ENCODE data around the gene LRP1B.

LRP1B gene

DNA sequence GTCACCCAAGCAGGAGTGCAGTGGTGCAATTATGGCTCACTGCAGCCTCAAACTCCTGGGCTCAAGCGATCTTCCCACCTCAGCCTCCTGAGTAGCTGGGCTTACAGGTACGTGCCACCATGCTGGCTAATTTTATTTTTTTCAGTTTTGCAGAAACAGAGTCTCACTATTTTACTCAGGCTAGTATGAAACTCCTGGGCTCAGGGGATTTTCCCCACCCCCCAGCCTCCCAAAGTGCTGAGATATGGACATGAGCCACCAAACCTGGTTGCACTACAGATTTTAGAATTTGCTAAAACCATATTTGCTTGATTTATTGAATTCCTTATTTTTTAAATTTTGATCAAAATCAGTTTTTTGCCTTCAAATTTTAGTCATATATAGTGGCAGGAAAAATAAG, 1553.4 kb downstream of the LRP1B start:
- H3K27ac ChIP-seq (ENCODE audit: low read depth, low read length, poor library complexity, severe bottlenecking) = no peak overlapping the region
- no peaks in the 10 kb centered on the region for H3K9me2 ChIP-seq (ENCODE audit: low read depth, low read length)
- H3K9me3 ChIP-seq (ENCODE audit: low read length) = no peaks in the 10 kb centered on the region
- H3K79me2 ChIP-seq (ENCODE audit: insufficient read depth, low read length) = no peaks in the 10 kb centered on the region
- no peak overlapping the region for H3K4me3 ChIP-seq (ENCODE audit: low read depth, low read length, poor library complexity, severe bottlenecking)
- no peak overlapping the region for H3K4me2 ChIP-seq (ENCODE audit: low read length)
- no peaks in the 10 kb centered on the region for H3F3A ChIP-seq (ENCODE audit: insufficient read depth, low read length)
- no peaks in the 10 kb centered on the region for H3K36me3 ChIP-seq (ENCODE audit: insufficient read depth, low read length)
- no peak overlapping the region for H2AFZ ChIP-seq (ENCODE audit: low read length)
- H3K4me1 ChIP-seq (ENCODE audit: insufficient read depth, low read length, severe bottlenecking) = no peaks in the 10 kb centered on the region
- no peak overlapping the region for H3K9ac ChIP-seq (ENCODE audit: low read length)
- no peaks in the 10 kb centered on the region for H4K20me1 ChIP-seq (ENCODE audit: insufficient read depth, low read length)
- H3K27me3 ChIP-seq (ENCODE audit: insufficient read depth, low read length) = no peaks in the 10 kb centered on the region
- no peak for TF ChIP-seq EZH2 (IDR thresholded peaks at IDR 0.05; ENCODE audit: borderline replicate concordance, low read length)
- TF ChIP-seq, protein P1, sequence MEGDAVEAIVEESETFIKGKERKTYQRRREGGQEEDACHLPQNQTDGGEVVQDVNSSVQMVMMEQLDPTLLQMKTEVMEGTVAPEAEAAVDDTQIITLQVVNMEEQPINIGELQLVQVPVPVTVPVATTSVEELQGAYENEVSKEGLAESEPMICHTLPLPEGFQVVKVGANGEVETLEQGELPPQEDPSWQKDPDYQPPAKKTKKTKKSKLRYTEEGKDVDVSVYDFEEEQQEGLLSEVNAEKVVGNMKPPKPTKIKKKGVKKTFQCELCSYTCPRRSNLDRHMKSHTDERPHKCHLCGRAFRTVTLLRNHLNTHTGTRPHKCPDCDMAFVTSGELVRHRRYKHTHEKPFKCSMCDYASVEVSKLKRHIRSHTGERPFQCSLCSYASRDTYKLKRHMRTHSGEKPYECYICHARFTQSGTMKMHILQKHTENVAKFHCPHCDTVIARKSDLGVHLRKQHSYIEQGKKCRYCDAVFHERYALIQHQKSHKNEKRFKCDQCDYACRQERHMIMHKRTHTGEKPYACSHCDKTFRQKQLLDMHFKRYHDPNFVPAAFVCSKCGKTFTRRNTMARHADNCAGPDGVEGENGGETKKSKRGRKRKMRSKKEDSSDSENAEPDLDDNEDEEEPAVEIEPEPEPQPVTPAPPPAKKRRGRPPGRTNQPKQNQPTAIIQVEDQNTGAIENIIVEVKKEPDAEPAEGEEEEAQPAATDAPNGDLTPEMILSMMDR (IDR thresholded peaks at IDR 0.05; ENCODE audit: low read length) = no peak

DNA sequence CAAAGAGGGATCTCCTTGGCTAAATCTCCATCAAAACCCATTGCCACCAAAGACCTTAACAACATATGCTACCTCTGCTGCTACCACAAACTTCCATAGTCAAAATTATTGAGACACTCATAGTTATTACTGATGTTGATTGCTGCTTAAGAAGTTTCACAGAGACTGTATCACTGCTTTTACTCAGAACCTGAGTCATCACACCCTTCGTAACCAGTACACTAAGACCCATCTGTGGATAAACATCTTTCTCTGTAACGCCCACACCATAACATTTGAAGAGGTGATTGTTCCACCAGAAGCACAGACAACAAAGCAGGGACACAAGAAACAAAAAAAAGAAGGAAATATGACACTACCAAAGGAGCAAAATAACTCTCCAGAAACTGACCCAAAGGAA, 1563.1 kb downstream of the LRP1B start:
- Histone ChIP-seq H3K27me3 (ENCODE audit: insufficient read depth, low read length) (no peaks in the 10 kb centered on the region), H2AFZ (ENCODE audit: low read length) (no peak overlapping the region)
- TF ChIP-seq, protein P1 (IDR thresholded peaks at IDR 0.05; ENCODE audit: low read length) = no peak
- TF ChIP-seq EZH2 (IDR thresholded peaks at IDR 0.05; ENCODE audit: borderline replicate concordance, low read length) = no peak

DNA sequence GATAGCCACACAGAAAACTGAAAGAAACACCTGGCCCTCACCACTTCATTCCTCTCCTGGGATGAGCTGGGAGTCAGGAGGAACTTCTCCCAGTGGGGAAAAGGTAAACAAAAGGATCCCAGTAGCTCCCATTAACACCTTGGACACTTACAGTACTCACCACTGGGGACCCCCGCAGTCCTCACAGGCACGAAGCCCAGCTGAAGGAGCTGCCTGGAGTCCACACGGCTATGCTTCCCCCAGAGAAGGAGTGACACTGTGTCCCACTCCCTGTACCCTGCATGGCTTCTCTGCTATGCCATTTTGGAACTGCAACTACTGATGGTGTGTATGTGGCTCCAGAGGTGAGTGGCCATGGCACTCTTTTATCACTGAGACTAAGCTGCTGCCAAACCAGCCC, 1565.1 kb downstream of the LRP1B start:
- TF ChIP-seq, protein P1 (IDR thresholded peaks at IDR 0.05; ENCODE audit: low read length) = no peak
- TF ChIP-seq EZH2 (IDR thresholded peaks at IDR 0.05; ENCODE audit: borderline replicate concordance, low read length) = no peak
- H3K4me2 ChIP-seq (ENCODE audit: low read length) = no peak overlapping the region
- H3K27ac ChIP-seq (ENCODE audit: low read depth, low read length, poor library complexity, severe bottlenecking) = no peak overlapping the region
- H3K9ac ChIP-seq (ENCODE audit: low read length) = no peak overlapping the region
- no peaks in the 10 kb centered on the region for H3K36me3 ChIP-seq (ENCODE audit: insufficient read depth, low read length)
- no peak overlapping the region for H3K4me3 ChIP-seq (ENCODE audit: low read depth, low read length, poor library complexity, severe bottlenecking)
- no peaks in the 10 kb centered on the region for H3K4me1 ChIP-seq (ENCODE audit: insufficient read depth, low read length, severe bottlenecking)
- no peaks in the 10 kb centered on the region for H3K79me2 ChIP-seq (ENCODE audit: insufficient read depth, low read length)
- H2AFZ ChIP-seq (ENCODE audit: low read length) = no peak overlapping the region
- H3K9me3 ChIP-seq (ENCODE audit: low read length) = no peaks in the 10 kb centered on the region
- H3F3A ChIP-seq (ENCODE audit: insufficient read depth, low read length) = no peaks in the 10 kb centered on the region
- no peaks in the 10 kb centered on the region for H4K20me1 ChIP-seq (ENCODE audit: insufficient read depth, low read length)
- no peaks in the 10 kb centered on the region; the same call in 1 of the 2 replicates for H3K9me2 ChIP-seq (ENCODE audit: low read depth, low read length)
- no peaks in the 10 kb centered on the region for H3K27me3 ChIP-seq (ENCODE audit: insufficient read depth, low read length)

More for the DNA sequence above, 1563.1 kb downstream of the LRP1B start:
- H3K9me2 ChIP-seq (ENCODE audit: low read depth, low read length) = no peaks in the 10 kb centered on the region; the same call in 1 of the 2 replicates
- no peak overlapping the region for H3K27ac ChIP-seq (ENCODE audit: low read depth, low read length, poor library complexity, severe bottlenecking)
- H3K4me2 ChIP-seq (ENCODE audit: low read length) = no peak overlapping the region
- no peak overlapping the region for H3K4me3 ChIP-seq (ENCODE audit: low read depth, low read length, poor library complexity, severe bottlenecking)
- no peaks in the 10 kb centered on the region for H4K20me1 ChIP-seq (ENCODE audit: insufficient read depth, low read length)
- no peaks in the 10 kb centered on the region for H3K36me3 ChIP-seq (ENCODE audit: insufficient read depth, low read length)
- H3K4me1 ChIP-seq (ENCODE audit: insufficient read depth, low read length, severe bottlenecking) = no peaks in the 10 kb centered on the region
- H3F3A ChIP-seq (ENCODE audit: insufficient read depth, low read length) = no peaks in the 10 kb centered on the region
- no peak overlapping the region for H3K9ac ChIP-seq (ENCODE audit: low read length)
- no peaks in the 10 kb centered on the region for H3K79me2 ChIP-seq (ENCODE audit: insufficient read depth, low read length)
- H3K9me3 ChIP-seq (ENCODE audit: low read length) = no peaks in the 10 kb centered on the region
